MM.1S (cell line): ENCODE data around the gene WDR64.

Experiments used
- EZH2 ChIP-seq: fragments of 300-600 bp; sonication (generic); optimal IDR thresholded peaks from 2 replicates; pipeline ENCODE3; 2017; ENCODE audit warnings: low read depth, mild to moderate bottlenecking, antibody characterized with exemption, low read length, mixed read lengths
- TF ChIP-seq, protein P1 (sequence below): fragments of 300-600 bp; sonication (generic); IDR thresholded peaks from 2 replicates; pipeline ENCODE4 v1.5.1; 2016; ENCODE audit warnings: antibody characterized with exemption, low read length, mixed read lengths

DNA sequence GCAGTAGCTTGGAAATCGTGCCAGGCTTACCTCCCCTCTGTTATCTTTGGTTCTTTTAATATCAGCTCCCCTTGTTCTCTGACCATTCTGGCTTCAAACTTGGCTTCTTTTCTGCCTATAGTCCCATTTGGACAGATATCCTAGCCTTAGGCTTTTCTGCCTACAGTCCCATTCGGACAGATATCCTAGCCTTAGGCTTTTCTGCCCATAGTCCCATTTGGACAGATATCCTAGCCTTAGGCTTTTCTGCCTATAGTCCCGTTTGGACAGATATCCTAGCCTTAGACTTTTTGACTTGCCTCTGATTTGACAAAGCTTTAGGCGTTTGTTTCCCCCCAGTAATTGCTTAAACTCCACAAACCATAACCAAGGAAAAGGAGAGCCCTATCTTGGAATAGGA lies 37.5 kb upstream of the WDR64 start:
- TF ChIP-seq, protein P1, sequence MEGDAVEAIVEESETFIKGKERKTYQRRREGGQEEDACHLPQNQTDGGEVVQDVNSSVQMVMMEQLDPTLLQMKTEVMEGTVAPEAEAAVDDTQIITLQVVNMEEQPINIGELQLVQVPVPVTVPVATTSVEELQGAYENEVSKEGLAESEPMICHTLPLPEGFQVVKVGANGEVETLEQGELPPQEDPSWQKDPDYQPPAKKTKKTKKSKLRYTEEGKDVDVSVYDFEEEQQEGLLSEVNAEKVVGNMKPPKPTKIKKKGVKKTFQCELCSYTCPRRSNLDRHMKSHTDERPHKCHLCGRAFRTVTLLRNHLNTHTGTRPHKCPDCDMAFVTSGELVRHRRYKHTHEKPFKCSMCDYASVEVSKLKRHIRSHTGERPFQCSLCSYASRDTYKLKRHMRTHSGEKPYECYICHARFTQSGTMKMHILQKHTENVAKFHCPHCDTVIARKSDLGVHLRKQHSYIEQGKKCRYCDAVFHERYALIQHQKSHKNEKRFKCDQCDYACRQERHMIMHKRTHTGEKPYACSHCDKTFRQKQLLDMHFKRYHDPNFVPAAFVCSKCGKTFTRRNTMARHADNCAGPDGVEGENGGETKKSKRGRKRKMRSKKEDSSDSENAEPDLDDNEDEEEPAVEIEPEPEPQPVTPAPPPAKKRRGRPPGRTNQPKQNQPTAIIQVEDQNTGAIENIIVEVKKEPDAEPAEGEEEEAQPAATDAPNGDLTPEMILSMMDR = no peak
- TF ChIP-seq EZH2 = no peak
